Lung (tissue), 12 donors: Measurements from ENCODE around the gene ADGRD1. TPM values are rescaled to one million over a fixed set of nuclear protein-coding genes. Genes with fewer than 3 reads are reported as not detected.

Experiments used
- ATAC-seq: fragments of 200-7000 bp; cut with Tn5 transposase; one replicate; pipeline ENCODE4 v1.9.1; 2020; ENCODE audit warnings: moderate number of reproducible peaks; ENCODE audit not compliant: insufficient read depth, low FRiP score
- DNase-seq, 3 donors: peaks; one replicate each; pipeline ENCODE4 v3.0.0-alpha.2; 2013 to 2017
- H3K27ac ChIP-seq, 2 donors: one replicate each; pipeline ENCODE4 v1.5.1; 2013; ENCODE audit warnings: mild to moderate bottlenecking in 2 of 2, moderate library complexity in 2 of 2, control low read depth in 1 of 2, inconsistent platforms in 1 of 2, low read depth in 1 of 2, low read length in 1 of 2
- H3K27me3 ChIP-seq, 3 donors: one replicate each; pipeline ENCODE4 v1.5.1; 2013; ENCODE audit warnings: low read length in 2 of 3; ENCODE audit not compliant: control insufficient read depth in 3 of 3, insufficient read depth in 3 of 3
- H3K36me3 ChIP-seq, 4 donors: one replicate each; pipeline ENCODE4 v1.5.1; 2013; ENCODE audit warnings: low read length in 4 of 4, mild to moderate bottlenecking in 1 of 4, moderate library complexity in 1 of 4; ENCODE audit not compliant: control insufficient read depth in 4 of 4, insufficient read depth in 4 of 4
- H3K4me1 ChIP-seq, 5 donors: one replicate each; pipeline ENCODE4 v1.5.1; 2013; ENCODE audit warnings: low read length in 5 of 5, mild to moderate bottlenecking in 2 of 5, moderate library complexity in 1 of 5; ENCODE audit not compliant: control insufficient read depth in 5 of 5, insufficient read depth in 5 of 5
- H3K4me3 ChIP-seq: one replicate; pipeline ENCODE4 v1.5.1; 2013; ENCODE audit warnings: mild to moderate bottlenecking, control low read depth, moderate library complexity
- H3K9ac ChIP-seq, 2 donors: one replicate each; pipeline ENCODE4 v1.5.1; 2013; ENCODE audit warnings: low read length in 2 of 2, control low read depth in 1 of 2; ENCODE audit not compliant: insufficient read depth in 1 of 2
- H3K9me3 ChIP-seq, 4 donors: one replicate each; pipeline ENCODE4 v1.5.1; 2013; ENCODE audit warnings: low read length in 3 of 4, mild to moderate bottlenecking in 1 of 4, moderate library complexity in 1 of 4; ENCODE audit not compliant: control insufficient read depth in 4 of 4, insufficient read depth in 3 of 4
- CTCF ChIP-seq: IDR thresholded peaks from 2 replicates; pipeline ENCODE4 v1.5.1; 2012; ENCODE audit warnings: mild to moderate bottlenecking; ENCODE audit errors: control extremely low read depth, extremely low read depth
- WGBS, 2 donors: extraction: QIAGEN DNeasy Blood & Tissue Kit; methylation state at CpG; one replicate each; pipeline ENCODE4 v1.1.7; 2013; 5-methylcytosine and 5-hydroxymethylcytosine counted together
- polyA plus RNA-seq, 2 donors: library from polyadenylated mRNA; stranded (reverse); fragments of 200-250 nt; gene quantifications; one replicate each; pipeline ENCODE4 v1.2.1, GENCODE V29; 2013
- total RNA-seq, 2 donors: library from RNA; depleted of rRNA in 1 of 2; stranded (reverse); fragments of >200 nt in 1 of 2; gene quantifications; one replicate each; pipeline ENCODE4 v1.2.1, GENCODE V29; 2014 to 2021
- donor health status: control.
- donor health status: control.
- donor health status: Bipolar disorder and iron deficiency.
- donor health status: healthy.
- donor health status: DM: yes; HTN: yes; CAD: no.

Gene ADGRD1
- total and polyA plus RNA-seq, 4 donors, result 23.5 to 85.6 (median 46.7) TPM

- H3K4me1 ChIP-seq, result peaks cover 0 to 14% (median 9%) of the 10 kb centered on the region in 5 donors
- 88 to 93% methylated on average over 14 of the region's 14 CpGs for WGBS, 2 donors
- H3K36me3 ChIP-seq, result peaks cover 0 to 20% (median 6%) of the 10 kb centered on the region in 4 donors
- no peak overlapping the region for H3K4me3 ChIP-seq
- no peaks in the 10 kb centered on the region for H3K27me3 ChIP-seq
- DNase-seq (no peak), ATAC-seq (no peak)
- no peak overlapping the region for H3K27ac ChIP-seq
- no peak overlapping the region for H3K9ac ChIP-seq
- TF ChIP-seq CTCF, result no peak
- no peaks in the 10 kb centered on the region for H3K9me3 ChIP-seq
Observed at GRCh38 chr12:131014343-131014742, 60.6 kb downstream of the ADGRD1 start.

GRCh38 chr12:131015581-131016337 lies 62.1 kb downstream of the ADGRD1 start:
- DNase-seq, result no peak
- Histone ChIP-seq H3K36me3 (peaks cover 0 to 18% (median 6%) of the 10 kb centered on the region in 4 donors), H3K9me3 (no peaks in the 10 kb centered on the region), H3K27me3 (no peaks in the 10 kb centered on the region), H3K9ac (no peak overlapping the region), H3K4me3 (no peak overlapping the region), H3K4me1 (peaks cover 0 to under 1% (median 0%) of the 10 kb centered on the region in 5 donors), H3K27ac (no peak overlapping the region)
- TF ChIP-seq CTCF, result no peak
- no peak for ATAC-seq
- 92 to 96% methylated on average over 15 of the region's 15 CpGs for WGBS, 2 donors

DNA sequence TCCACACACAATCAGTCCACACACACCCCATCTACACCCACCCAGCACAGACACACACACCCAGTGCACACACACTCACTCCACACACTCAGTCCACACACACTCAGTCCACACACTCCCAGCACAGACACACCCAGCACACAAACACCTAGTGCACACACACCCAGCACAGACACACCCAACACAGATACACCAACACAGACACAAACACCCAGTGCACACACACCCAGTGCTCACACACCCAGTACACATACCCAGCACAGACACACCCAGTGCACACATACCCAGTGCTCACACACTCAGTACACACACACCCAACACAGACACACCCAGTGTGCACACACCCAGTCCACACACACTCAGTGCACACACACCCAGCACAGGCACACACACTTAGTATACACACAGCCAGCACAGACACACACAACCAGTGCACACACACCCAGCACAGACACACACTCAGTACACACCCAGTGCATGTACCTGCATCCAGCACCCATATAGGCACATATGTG lies 63.8 kb downstream of the ADGRD1 start:
- H3K27me3 ChIP-seq, result no peaks in the 10 kb centered on the region
- DNase-seq (no peak), ATAC-seq (no peak)
- no peak overlapping the region for H3K27ac ChIP-seq
- no peak for TF ChIP-seq CTCF
- H3K4me3 ChIP-seq, result no peak overlapping the region
- no peaks in the 10 kb centered on the region for H3K9me3 ChIP-seq
- no peak overlapping the region for H3K9ac ChIP-seq
- H3K4me1 ChIP-seq, result no peaks in the 10 kb centered on the region
- H3K36me3 ChIP-seq, result peaks cover 0 to 18% (median 6%) of the 10 kb centered on the region in 4 donors
